GM13977 (cell line): ENCODE data around the gene TMEM229B.
"Not testable (repeated sequence)": the region's sequence is repeated elsewhere in the genome, so short reads cannot be mapped to it uniquely, and the experiment has no call there.

ENCODE experiments used
- DNase-seq: peaks from one replicate; pipeline ENCODE4 v3.0.0; 2012; ENCODE audit warnings: low spot score
- in situ Hi-C: fragments of 300-500 bp; cut with MboI; formaldehyde crosslinking; loops from one replicate; pipeline ENCODE4 v1.12.0; 2022; ENCODE audit warnings: low sequenced_read_pairs, low pct_unique_long_range_greater_than_20kb, mixed read lengths, inconsistent platforms; ENCODE audit not compliant: unreplicated experiment
- TF ChIP-seq, protein P1 (sequence below): IDR thresholded peaks from 2 replicates; pipeline ENCODE4 v1.5.1; 2012; ENCODE audit warnings: mild to moderate bottlenecking, control low read depth; ENCODE audit not compliant: insufficient read depth; ENCODE audit errors: extremely low read depth, missing control alignments

Gene TMEM229B

DNA sequence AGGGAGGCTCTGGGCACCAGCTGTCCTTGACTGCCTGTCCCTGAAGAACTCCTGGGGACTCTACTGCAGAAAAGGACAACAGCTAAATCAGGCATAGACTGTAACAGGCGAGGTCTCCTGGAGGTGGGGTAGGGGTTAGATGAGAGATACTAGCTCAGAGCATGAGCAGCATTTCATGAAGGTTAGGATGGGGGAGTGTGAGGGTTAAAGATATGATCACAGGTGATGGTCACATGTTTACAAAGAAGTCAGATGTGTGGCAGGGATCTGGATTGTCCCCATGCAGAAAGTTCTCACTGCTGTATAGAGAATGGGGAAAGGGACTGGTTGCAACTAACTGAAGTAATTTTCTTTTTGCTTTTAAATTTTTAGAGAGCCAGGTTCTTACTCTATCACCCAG is 26.5 kb downstream of the TMEM229B start:
- in situ Hi-C loops = no loop called here
- no peak for DNase-seq
- TF ChIP-seq, protein P1, sequence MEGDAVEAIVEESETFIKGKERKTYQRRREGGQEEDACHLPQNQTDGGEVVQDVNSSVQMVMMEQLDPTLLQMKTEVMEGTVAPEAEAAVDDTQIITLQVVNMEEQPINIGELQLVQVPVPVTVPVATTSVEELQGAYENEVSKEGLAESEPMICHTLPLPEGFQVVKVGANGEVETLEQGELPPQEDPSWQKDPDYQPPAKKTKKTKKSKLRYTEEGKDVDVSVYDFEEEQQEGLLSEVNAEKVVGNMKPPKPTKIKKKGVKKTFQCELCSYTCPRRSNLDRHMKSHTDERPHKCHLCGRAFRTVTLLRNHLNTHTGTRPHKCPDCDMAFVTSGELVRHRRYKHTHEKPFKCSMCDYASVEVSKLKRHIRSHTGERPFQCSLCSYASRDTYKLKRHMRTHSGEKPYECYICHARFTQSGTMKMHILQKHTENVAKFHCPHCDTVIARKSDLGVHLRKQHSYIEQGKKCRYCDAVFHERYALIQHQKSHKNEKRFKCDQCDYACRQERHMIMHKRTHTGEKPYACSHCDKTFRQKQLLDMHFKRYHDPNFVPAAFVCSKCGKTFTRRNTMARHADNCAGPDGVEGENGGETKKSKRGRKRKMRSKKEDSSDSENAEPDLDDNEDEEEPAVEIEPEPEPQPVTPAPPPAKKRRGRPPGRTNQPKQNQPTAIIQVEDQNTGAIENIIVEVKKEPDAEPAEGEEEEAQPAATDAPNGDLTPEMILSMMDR = no peak

DNA sequence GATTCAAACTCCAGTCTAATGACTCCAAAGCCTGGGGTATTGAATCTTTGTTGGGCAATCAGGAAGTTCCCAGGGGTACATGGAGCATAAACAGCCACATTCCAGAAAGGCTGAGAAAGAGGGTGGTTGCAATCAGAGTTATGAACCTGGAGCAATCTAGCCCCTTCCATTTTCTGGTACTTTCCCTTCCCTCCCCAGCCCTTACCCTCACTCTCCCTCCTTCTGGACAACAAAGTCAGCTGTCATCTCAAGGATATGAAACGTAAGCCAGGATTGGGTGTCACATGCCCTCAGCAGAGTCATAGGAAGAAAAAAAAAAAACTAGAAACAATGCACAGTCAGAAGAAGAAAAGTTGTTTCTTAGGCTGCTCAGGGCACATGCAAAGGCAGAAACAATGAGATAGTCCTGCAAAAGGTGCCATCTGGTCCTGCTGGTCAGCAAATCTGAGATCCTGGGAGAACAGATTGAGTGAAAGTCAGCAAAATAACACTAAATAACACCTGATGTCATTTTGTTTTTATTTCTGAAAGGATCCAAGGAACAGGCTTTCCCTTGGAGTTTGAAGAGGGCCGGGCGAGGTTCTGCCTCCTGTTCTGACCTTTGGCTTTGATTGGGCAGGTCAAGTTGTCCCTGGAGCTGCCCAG is 27.1 kb downstream of the TMEM229B start:
- DNase-seq = no peak
- TF ChIP-seq, protein P1 = no peak
- in situ Hi-C loops = no loop called here

GRCh38 chr14:67459336-67459735 is 29.2 kb downstream of the TMEM229B start:
- in situ Hi-C loops = no loop called here
- TF ChIP-seq, protein P1 = no peak
- DNase-seq = no peak

- in situ Hi-C loops = no loop called here
- no peak for DNase-seq
- TF ChIP-seq, protein P1 = no peak
These were observed 30.7 kb downstream of the TMEM229B start for GRCh38 chr14:67457782-67458181.

GRCh38 chr14:67456732-67457131 is 31.8 kb downstream of the TMEM229B start:
- in situ Hi-C loops = no loop called here
- TF ChIP-seq, protein P1 = no peak
- DNase-seq = no peak

DNA sequence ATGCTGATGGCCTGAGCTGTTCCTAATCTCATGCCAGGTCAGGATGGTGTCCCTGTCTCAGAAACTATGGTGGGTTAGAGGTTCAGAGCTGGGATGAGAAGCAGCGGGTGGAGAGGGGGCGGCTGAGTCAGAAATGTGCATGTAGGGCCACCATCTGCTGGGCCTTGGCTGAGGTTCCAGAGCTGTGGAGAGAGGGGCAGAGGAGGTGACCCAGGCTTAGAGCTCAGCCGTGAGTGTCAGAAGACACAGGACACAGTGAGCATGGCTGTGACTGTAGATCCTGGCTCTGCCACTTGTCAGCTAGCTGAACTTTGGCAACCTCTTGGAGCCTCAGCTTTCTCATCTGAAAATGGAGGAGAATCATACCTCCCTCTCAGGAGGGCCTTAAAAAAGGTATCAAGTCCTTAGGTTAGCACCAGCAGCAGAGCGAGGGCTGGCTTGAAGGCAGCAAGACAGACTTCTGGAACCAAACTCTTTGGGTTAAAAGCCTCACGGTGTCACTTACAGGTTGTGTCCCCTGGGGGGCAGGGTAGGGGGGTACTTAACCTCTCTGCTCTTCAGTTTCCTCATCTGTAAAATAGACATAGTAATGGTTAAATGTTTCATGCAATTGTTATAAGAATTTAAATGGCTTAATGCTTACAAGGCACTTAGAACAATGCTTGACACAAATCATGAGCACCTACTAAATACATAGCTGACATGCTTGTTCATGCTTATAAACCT is 34.8 kb downstream of the TMEM229B start:
- no peak for DNase-seq
- TF ChIP-seq, protein P1 = no peak
- in situ Hi-C loops = no loop called here

DNA sequence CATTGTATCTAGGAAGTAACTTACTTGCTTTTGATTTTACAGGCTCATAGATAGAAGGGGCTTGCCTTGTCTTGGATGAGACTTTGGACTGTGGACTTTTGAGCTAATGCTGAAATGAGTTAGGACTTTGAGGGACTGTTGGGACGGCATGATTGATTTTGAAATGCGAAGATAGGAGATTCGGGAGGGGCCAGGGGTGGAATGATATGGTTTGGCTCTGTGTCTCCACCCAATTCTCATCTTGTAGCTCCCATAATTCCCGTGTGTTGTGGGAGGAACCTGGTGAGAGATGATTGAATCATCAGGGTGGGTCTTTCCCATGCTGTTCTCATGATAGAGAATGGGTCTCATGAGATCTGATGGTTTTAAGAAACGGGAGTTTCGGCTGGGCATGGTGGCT is 36.9 kb downstream of the TMEM229B start:
- in situ Hi-C loops, DNase-seq: not testable (repeated sequence)
